ENCODE measurements around the gene DBX1.
"Not testable (repeated sequence)": the region's sequence is repeated elsewhere in the genome, so short reads cannot be mapped to it uniquely, and the experiment has no call there.

DBX1 gene

GRCh38 chr11:20161923-20162744, 1.9 kb upstream of the DBX1 start:
- DNase-seq (ENCODE audit: low spot score) = no peak

- no peak for DNase-seq (ENCODE audit: low spot score)
Measured at GRCh38 chr11:20161230-20161918, 1.1 kb upstream of the DBX1 start.

- DNase-seq (ENCODE audit: low spot score) = no peak
Measured at GRCh38 chr11:20159466-20160381, 551 bp downstream of the DBX1 start.

- peak; percentile 11 for DNase-seq (ENCODE audit: low spot score)
Measured at GRCh38 chr11:20158597-20159257, 1.5 kb downstream of the DBX1 start.

GRCh38 chr11:20157728-20158127, 2.5 kb downstream of the DBX1 start:
- DNase-seq (ENCODE audit: low spot score) = no peak

- DNase-seq (ENCODE audit: low spot score) = no peak
Measured at GRCh38 chr11:20156876-20157613, 3.2 kb downstream of the DBX1 start.

DNA sequence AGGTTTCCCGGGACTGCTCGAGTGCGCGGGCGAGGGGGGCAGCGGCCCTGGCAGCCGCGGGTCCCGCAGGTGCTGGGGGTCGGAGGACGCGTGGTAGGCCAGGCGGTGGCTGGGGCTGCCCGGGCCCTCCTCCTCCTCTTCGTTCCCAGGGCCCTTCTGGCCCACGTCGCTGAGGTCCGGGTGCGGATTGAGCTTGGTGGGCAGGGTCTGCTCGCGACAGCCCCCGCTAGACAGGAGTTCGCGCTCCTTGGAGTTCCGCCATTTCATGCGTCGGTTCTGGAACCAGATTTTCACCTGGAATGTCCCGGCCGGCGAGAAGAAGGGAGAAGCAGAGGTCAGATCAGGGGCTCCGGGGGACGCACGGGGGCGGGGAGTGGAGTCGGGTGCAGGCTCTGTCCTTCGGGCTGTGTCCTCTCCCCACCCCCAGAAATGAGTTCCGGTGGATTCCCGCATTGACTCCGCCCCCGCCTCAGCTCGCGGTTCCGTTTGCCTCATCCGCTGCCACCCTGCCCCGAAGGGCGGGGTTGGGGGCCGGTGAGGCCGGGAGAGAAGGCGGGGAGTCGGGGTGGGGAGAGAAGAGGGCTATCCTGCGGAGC, 3.9 kb downstream of the DBX1 start:
- no peak for DNase-seq (ENCODE audit: low spot score)

DNA sequence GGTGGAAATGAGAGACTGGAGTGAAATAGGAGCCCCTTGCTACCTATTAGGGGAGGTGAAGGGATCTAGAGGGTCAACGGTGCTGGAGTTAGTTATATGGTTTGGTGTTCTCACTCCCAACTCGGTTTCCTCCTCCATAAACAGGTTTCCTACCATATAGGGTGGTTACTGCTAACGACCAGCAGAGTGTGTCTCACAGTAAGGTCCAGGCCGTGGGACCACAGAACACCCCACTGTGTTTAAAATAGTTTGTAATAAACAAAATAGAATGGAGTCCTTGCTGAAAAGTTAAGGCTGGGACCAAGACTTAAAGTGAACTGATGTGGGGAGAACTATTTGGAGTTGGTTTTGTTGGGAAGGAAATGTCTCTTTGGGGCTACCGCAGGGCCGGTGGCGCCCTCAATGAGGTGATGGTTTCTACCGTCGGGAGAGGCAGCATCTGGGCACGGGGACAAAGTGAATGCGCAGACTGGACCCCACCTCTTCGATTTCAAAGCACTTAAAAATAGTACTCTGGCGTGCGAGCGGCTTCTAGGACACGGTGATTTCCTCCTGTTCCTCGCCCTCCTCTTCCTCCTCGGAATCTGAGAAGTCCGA, 4.5 kb downstream of the DBX1 start:
- DNase-seq (ENCODE audit: low spot score) = no peak

DNA sequence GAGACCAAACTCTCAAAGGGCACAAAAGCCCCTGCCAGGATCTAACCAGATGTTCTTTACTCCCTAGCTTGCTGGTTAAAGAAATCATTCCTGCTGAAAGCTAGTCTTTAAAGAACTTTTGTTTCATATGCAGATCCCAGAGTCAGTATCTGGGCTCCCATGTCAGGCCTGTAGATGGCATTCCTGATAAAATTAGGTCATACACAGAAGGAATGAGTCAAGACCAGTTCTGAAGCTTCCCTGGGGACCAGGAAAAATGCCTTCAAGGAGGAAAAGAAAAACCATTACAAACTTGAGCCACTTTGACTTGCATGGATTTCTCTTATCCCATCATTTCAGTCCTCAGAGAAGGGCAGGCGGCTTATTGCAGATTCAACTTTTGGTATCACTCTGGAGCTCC, 5.9 kb downstream of the DBX1 start:
- DNase-seq (ENCODE audit: low spot score) = no peak

DNA sequence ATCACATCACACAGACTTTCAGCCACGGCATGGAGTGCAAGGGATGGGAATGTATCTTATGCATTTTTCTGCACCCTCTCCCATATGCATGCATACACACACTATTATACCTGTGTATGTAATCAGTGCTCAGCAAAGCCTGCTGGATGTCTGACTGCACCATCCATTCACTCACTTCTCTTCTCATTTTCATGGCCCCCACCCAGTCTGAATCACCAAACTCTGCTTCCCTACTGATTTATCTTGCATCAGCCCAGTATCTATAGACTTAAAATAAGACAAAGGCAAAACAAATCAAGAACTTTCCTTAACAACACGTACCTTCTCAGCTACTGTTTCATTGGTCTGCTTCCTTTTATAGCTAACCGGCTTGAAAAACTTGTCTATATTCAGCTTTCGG, 21.6 kb downstream of the DBX1 start:
- no peak for DNase-seq (ENCODE audit: low spot score)

- no peak for DNase-seq (ENCODE audit: low spot score)
Measured at GRCh38 chr11:20137637-20138036, 22.6 kb downstream of the DBX1 start.

DNA sequence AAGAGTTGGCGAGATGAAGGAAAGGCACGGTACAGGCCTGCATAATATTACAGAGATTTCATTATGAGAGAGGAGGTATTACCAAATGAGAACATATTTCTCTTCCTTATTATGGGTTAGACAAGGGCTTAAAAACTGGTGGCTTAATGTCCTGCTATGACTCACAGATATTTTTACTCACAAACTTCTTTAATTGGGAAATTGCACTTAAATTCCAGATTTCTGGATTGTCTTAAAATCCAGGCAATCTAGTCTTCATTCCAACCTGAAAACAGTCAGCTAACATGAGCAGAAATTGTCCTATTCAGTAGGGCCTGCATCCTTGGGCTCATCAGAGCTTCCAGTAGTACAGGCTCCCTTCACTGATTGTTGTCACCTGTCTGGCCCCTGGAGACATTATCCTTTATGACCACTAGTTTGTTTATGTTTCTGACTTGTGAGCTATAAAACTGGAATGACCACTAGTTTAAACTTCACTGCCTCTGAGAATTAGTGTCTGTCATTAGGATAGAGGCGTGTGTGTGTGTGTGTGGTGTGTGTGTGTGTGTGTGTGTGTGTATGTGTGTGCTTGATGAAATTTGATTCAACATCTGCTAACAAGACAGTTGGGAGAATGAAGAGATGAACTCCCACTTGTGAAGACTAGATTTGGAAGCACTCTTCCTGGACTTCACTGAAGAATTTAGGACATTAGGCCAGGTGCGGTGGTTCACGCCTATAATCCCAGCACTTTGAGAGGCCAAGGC, 25.1 kb downstream of the DBX1 start:
- no peak for DNase-seq (ENCODE audit: low spot score)

GRCh38 chr11:20132667-20133039, 27.6 kb downstream of the DBX1 start:
- DNase-seq (ENCODE audit: low spot score) = no peak

- peak; percentile 54 for DNase-seq (ENCODE audit: low spot score)
Measured at GRCh38 chr11:20131788-20132666, 28.2 kb downstream of the DBX1 start.

DNA sequence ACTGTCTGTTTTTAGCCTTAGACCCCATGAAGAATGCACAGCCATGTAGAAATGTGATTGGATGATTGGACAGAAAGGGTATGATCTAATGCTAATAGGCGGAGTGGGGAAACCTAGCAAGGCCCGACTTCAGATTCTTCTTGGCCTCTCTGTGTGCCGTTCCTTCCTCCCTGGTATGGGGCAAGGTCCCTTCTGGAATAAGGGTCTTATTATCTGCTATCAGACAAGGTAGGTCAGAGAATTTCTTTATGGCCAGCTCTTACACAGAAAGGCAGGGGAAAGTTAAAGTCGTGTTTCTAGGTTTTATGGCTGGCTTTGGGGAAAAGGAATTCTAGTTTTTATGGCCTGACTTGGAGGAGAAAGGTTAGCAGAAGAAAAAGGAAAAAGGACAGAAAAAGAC, 30.6 kb downstream of the DBX1 start:
- no peak for DNase-seq (ENCODE audit: low spot score)

- DNase-seq (ENCODE audit: low spot score) = not testable (repeated sequence)
Measured at GRCh38 chr11:20128528-20128825, 31.8 kb downstream of the DBX1 start.

DNA sequence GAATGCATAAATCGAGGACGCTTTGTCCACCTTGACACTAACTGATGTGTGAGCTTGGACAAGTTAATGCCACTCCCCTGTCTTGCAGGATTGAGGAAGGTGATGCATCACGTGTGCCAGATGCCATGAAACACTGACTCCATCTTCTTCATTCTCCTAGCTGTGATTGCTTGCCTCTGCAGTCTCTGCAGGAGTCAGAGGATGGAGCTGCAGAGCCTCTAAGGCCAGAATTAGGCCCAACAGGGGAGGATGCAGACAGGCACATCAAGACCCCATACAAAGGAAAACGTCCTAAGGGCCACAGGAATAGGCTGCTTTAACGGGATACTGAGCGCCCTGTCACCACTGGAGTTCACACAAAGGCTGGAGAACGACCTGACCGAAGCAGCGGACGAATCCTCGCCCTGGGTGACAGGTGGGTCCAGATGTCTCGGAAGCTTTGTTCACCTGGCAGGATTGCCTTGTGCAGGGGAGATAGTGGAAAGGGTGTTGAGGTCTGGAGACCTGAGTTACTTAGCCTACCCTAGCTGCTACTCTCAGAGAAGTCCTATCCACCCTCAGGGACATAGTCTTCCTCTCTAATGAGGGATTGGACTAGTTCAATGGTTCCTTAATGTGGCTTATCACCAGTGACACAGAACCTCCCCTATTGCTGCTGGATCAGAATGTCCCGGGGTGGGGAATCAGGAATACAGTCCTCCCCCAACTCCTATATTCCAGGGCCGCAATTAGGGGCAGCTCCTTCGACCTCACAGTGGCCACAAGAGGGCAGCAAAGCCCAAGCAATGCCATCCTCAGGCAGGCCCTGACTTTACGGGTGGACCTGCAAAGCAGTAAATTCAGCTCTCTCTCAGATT, 32.4 kb downstream of the DBX1 start:
- DNase-seq (ENCODE audit: low spot score) = peak; percentile 70

- DNase-seq (ENCODE audit: low spot score) = no peak
Measured at GRCh38 chr11:20126724-20127123, 33.6 kb downstream of the DBX1 start.
